ENCODE results near the gene SRSF5.

The SRSF5 gene

GRCh38 chr14:69756298-69756697 is 10.6 kb upstream of the SRSF5 start:
- no peak overlapping the region for H3K27ac Mint-ChIP-seq
- no peaks in the 10 kb centered on the region for H3K9me3 Mint-ChIP-seq (ENCODE audit: low read depth)

DNA sequence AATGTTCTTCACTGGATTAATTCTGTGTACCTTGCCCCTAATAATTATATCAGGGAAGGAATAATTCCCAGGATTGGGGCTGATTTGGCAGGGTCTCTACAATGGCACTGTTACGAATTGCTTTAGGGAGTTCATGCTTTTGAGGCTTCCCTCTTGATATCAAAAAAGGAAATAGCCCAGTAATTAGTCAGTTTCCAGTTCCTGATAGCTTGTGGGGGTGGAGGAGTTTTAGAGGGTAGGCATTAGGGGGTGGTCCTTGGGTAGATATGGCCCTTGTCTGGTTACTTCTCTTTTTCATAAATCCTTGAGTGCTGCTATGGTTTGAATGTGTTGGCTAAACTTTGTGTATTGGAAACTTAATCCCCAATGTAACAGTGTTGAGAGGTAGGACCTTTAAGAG is 6.1 kb upstream of the SRSF5 start:
- Mint-ChIP-seq H3K9me3 (ENCODE audit: low read depth) (peaks cover 3% of the 10 kb centered on the region), H3K4me1 (ENCODE audit: low read depth) (peaks cover 30% of the 10 kb centered on the region), H3K36me3 (peaks cover 2% of the 10 kb centered on the region), H3K27ac (no peak overlapping the region), H3K27me3 (no peaks in the 10 kb centered on the region), H3K4me3 (no peak overlapping the region)

More at GRCh38 chr14:69756298-69756697, 10.6 kb upstream of the SRSF5 start:
- no peaks in the 10 kb centered on the region for H3K27me3 Mint-ChIP-seq
- peaks cover 15% of the 10 kb centered on the region for H3K4me1 Mint-ChIP-seq (ENCODE audit: low read depth)
- no peaks in the 10 kb centered on the region for H3K36me3 Mint-ChIP-seq
- no peak overlapping the region for H3K4me3 Mint-ChIP-seq

- Mint-ChIP-seq H3K9me3 (ENCODE audit: low read depth) (peaks cover 3% of the 10 kb centered on the region), H3K27ac (peak overlapping the region; percentile 64), H3K36me3 (peaks cover 14% of the 10 kb centered on the region), H3K27me3 (no peaks in the 10 kb centered on the region), H3K4me3 (peak overlapping the region; percentile 25), H3K4me1 (ENCODE audit: low read depth) (peaks cover 47% of the 10 kb centered on the region)
These were observed 3.0 kb upstream of the SRSF5 start for GRCh38 chr14:69763761-69764510.

GRCh38 chr14:69767369-69767999 is 542 bp downstream of the SRSF5 start:
- Mint-ChIP-seq H3K9me3 (ENCODE audit: low read depth) (peaks cover 3% of the 10 kb centered on the region), H3K36me3 (peaks cover 27% of the 10 kb centered on the region), H3K27me3 (no peaks in the 10 kb centered on the region), H3K4me3 (peak overlapping the region; percentile 99), H3K4me1 (ENCODE audit: low read depth) (peaks cover 66% of the 10 kb centered on the region), H3K27ac (peak overlapping the region; percentile 100)

- peak overlapping the region; percentile 99 for H3K4me3 Mint-ChIP-seq
- H3K36me3 Mint-ChIP-seq: peaks cover 32% of the 10 kb centered on the region
- peaks cover 70% of the 10 kb centered on the region for H3K4me1 Mint-ChIP-seq (ENCODE audit: low read depth)
- H3K27me3 Mint-ChIP-seq: no peaks in the 10 kb centered on the region
- peak overlapping the region; percentile 100 for H3K27ac Mint-ChIP-seq
- H3K9me3 Mint-ChIP-seq (ENCODE audit: low read depth): peaks cover 3% of the 10 kb centered on the region
These were observed 1.9 kb downstream of the SRSF5 start for GRCh38 chr14:69768873-69769272.

- H3K9me3 Mint-ChIP-seq (ENCODE audit: low read depth): no peaks in the 10 kb centered on the region
- peaks cover 30% of the 10 kb centered on the region for H3K36me3 Mint-ChIP-seq
- peak overlapping the region; percentile 80 for H3K4me3 Mint-ChIP-seq
- peak overlapping the region; percentile 81 for H3K27ac Mint-ChIP-seq
- peaks cover 69% of the 10 kb centered on the region for H3K4me1 Mint-ChIP-seq (ENCODE audit: low read depth)
- no peaks in the 10 kb centered on the region for H3K27me3 Mint-ChIP-seq
These were observed 2.7 kb downstream of the SRSF5 start for GRCh38 chr14:69769623-69770022.

DNA sequence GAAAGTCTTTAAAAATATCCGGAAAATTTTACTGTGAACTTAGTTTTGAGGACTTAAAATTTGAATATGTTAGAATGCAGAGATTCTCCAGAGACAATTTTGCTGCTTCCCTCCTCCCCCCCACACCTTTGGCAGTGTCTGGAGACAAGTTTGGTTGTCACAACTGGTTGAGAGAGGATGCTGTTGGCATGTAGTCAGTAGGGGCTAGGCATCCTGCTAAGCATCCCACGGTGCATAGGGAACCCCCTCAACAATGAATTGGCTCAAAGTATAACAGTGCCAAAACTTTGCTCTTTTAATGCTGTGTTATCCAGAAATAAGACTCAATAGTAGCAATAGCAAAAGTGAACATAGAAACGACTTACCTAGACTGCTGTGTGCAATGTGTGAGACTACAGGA is 3.6 kb downstream of the SRSF5 start:
- H3K27me3 Mint-ChIP-seq: no peaks in the 10 kb centered on the region
- peaks cover 75% of the 10 kb centered on the region for H3K4me1 Mint-ChIP-seq (ENCODE audit: low read depth)
- H3K27ac Mint-ChIP-seq: peak overlapping the region; percentile 81
- no peaks in the 10 kb centered on the region for H3K9me3 Mint-ChIP-seq (ENCODE audit: low read depth)
- peaks cover 33% of the 10 kb centered on the region for H3K36me3 Mint-ChIP-seq
- peak overlapping the region; percentile 80 for H3K4me3 Mint-ChIP-seq

DNA sequence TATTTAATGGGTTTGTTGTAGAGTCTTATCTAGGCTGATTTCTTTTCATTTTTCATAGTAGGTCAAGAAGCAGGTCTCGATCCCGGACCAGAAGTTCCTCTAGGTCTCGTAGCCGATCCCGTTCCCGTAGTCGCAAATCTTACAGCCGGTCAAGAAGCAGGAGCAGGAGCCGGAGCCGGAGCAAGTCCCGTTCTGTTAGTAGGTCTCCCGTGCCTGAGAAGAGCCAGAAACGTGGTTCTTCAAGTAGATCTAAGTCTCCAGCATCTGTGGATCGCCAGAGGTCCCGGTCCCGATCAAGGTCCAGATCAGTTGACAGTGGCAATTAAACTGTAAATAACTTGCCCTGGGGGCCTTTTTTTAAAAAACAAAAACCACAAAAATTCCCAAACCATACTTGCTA is 4.2 kb downstream of the SRSF5 start:
- Mint-ChIP-seq H3K27ac (peak overlapping the region; percentile 81), H3K36me3 (peaks cover 35% of the 10 kb centered on the region), H3K4me1 (ENCODE audit: low read depth) (peaks cover 77% of the 10 kb centered on the region), H3K9me3 (ENCODE audit: low read depth) (no peaks in the 10 kb centered on the region), H3K27me3 (no peaks in the 10 kb centered on the region), H3K4me3 (peak overlapping the region; percentile 80)

DNA sequence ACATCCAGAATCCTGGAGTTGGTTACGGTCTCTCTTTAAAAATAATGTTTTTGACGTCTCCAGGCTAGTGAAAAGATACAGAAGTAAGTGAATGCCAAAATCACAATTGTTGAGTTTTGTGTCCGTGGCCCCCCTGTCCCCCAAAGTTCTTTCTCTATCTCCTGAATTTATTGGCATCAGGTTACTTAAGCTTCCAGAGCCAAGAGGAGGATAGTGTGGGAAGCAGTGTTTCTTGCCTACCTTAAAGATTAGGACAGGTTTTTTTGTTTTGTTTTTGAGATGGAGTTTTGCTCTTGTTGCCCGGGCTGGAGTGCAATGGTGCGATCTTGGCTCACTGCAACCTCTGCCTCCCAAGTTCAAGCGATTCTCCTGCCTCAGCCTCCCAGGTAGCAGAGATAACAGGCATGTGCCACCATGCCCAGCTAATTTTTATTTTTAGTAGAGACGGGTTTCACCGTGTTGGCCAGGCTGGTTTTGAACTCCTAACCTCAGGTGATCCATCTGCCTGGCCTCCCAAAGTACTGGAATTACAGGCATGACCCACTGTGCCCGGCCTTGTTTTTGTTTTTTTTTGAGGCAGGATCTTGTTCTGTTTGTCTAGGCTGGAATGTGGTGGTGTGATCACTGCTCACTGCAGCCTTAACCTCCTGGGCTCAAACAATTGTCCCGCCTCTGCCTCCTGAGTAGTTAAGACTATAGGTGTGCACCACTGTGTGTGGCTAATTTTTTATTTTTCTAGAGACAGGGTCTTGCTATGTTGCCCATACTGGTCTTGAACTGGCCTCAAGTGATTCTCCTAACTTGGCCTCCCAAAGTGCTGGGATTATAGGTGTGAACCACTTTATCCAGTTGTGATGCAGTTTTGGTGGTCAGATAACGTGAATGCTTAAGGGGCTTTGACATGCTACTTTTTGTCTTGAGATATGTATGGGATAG is 5.4 kb downstream of the SRSF5 start:
- Mint-ChIP-seq H3K9me3 (ENCODE audit: low read depth) (no peaks in the 10 kb centered on the region), H3K27me3 (no peaks in the 10 kb centered on the region), H3K4me3 (peak overlapping the region; percentile 17), H3K36me3 (peaks cover 35% of the 10 kb centered on the region), H3K4me1 (ENCODE audit: low read depth) (peaks cover 84% of the 10 kb centered on the region), H3K27ac (peak overlapping the region; percentile 54)

- H3K27me3 Mint-ChIP-seq: no peaks in the 10 kb centered on the region
- no peak overlapping the region for H3K4me3 Mint-ChIP-seq
- no peak overlapping the region for H3K27ac Mint-ChIP-seq
- H3K4me1 Mint-ChIP-seq (ENCODE audit: low read depth): peaks cover 80% of the 10 kb centered on the region
- peaks cover 33% of the 10 kb centered on the region for H3K36me3 Mint-ChIP-seq
- no peaks in the 10 kb centered on the region for H3K9me3 Mint-ChIP-seq (ENCODE audit: low read depth)
These were observed 6.8 kb downstream of the SRSF5 start for GRCh38 chr14:69773571-69774276.

- no peak overlapping the region for H3K4me3 Mint-ChIP-seq
- peak overlapping the region; percentile 81 for H3K27ac Mint-ChIP-seq
These were observed 8.1 kb downstream of the SRSF5 start for GRCh38 chr14:69775012-69775411.

DNA sequence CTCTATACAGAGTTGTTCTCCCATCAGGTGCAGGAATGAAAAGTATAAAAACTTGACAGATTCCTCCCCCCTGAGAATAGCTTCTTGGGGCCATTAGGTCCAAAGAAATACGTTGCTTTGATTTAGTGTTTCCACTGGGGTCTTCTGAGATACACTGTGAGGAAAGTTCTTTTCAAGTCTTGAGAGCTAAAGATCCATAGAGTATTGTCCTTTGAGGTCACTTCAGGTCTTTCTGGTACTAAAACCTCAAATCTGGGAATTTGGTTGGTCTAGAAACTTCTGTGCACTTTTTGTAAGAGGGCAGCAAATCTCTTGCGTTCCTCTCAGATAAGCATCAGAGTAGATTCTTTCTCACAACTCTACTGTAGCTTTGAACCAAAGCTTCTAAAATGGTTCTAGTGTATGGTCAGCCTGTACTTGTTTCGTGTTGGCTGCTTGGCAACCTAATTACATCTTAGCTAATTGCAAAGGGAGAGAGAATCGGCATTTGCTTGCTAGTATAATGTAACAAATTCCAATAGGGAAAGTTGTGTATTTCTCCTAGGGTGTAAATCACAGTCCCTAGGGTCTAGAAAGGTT is 10.0 kb downstream of the SRSF5 start:
- H3K9me3 Mint-ChIP-seq (ENCODE audit: low read depth): no peaks in the 10 kb centered on the region
- H3K27ac Mint-ChIP-seq: peak overlapping the region; percentile 50
- peaks cover 20% of the 10 kb centered on the region for H3K36me3 Mint-ChIP-seq
- H3K4me3 Mint-ChIP-seq: peak overlapping the region; percentile 9
- no peaks in the 10 kb centered on the region for H3K27me3 Mint-ChIP-seq
- H3K4me1 Mint-ChIP-seq (ENCODE audit: low read depth): peaks cover 64% of the 10 kb centered on the region

More at GRCh38 chr14:69775012-69775411, 8.1 kb downstream of the SRSF5 start:
- H3K36me3 Mint-ChIP-seq: peaks cover 25% of the 10 kb centered on the region
- H3K4me1 Mint-ChIP-seq (ENCODE audit: low read depth): peaks cover 72% of the 10 kb centered on the region
- no peaks in the 10 kb centered on the region for H3K9me3 Mint-ChIP-seq (ENCODE audit: low read depth)
- no peaks in the 10 kb centered on the region for H3K27me3 Mint-ChIP-seq

DNA sequence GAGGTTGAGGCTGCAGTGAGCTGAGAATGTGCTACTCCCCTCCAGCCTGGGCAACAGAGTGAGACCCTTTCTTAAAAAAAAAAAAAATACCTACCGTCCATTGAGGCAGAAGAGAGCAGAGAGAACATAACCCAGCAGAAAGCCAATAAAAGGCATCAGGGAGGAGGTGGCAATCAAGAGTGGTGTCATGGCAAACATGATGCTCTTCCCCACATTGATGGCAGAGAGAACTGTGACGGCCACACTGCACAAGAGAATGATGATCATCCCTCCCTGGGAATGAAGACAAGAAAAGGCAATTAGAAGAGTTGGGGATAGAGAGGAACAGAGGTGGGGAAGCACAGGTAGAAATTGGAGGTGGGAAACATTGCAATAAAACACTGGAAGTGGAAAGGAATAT is 12.1 kb downstream of the SRSF5 start:
- Mint-ChIP-seq H3K9me3 (ENCODE audit: low read depth) (no peaks in the 10 kb centered on the region), H3K27me3 (no peaks in the 10 kb centered on the region), H3K4me1 (ENCODE audit: low read depth) (peaks cover 45% of the 10 kb centered on the region), H3K4me3 (no peak overlapping the region), H3K27ac (peak overlapping the region; percentile 81), H3K36me3 (peaks cover 15% of the 10 kb centered on the region)

- H3K27ac Mint-ChIP-seq: no peak overlapping the region
- H3K4me1 Mint-ChIP-seq (ENCODE audit: low read depth): peaks cover 38% of the 10 kb centered on the region
- no peak overlapping the region for H3K4me3 Mint-ChIP-seq
These were observed 13.2 kb downstream of the SRSF5 start for GRCh38 chr14:69780092-69780491.

More at GRCh38 chr14:69780092-69780491, 13.2 kb downstream of the SRSF5 start:
- Mint-ChIP-seq H3K9me3 (ENCODE audit: low read depth) (no peaks in the 10 kb centered on the region), H3K27me3 (no peaks in the 10 kb centered on the region), H3K36me3 (peaks cover 13% of the 10 kb centered on the region)
